HG03521 (cell line): ENCODE data around the gene THEMIS2.
A peak's percentile ranks its signal among the peaks of the same experiment; 100 is the strongest.
"Not testable (repeated sequence)": the region's sequence is repeated elsewhere in the genome, so short reads cannot be mapped to it uniquely, and the experiment has no call there.

Source experiments
- ATAC-seq: cut with Tn5 transposase; IDR thresholded peaks from one replicate; pipeline ENCODE4 v1.9.1; 2021; ENCODE audit warnings: mild to moderate bottlenecking, moderate library complexity; ENCODE audit not compliant: unreplicated experiment

Gene THEMIS2

DNA sequence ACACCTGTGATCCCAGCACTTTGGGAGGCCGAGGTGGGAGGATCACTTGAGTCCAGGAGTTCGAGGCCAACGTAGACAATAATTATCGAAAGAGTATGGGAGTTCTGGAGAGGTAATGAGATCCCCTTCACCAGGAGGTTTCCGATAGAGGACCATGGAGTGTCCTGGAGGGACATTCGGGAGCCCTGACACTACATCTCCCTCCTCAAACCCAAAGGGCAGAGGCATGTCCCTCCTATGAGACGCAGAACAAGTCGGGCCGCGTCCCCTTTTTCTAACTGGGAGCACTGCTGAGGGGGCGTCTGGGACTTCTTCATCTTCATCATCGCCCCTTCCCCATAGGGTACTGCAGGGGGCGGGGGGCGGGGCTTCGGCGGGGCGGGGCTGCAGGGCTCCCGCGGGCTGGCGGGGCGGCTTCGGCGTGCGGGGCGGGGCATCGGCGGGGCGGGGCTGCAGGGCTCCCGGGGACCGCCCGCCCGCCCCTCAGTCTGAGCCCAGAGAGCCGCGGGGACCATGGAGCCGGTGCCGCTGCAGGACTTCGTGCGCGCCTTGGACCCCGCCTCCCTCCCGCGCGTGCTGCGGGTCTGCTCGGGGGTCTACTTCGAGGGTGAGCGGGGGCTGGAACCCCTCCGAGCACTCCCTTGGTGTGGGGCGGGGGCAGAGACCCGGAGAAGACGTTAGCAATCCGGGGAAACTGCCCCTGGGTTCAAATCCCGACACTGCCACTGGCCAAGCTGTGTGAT lies at the start of gene THEMIS2:
THEMIS2 (plus strand) TSS at position 486 of the 743 bp plus-strand sequence; CDS start at position 514, 28 bp downstream.
- no peak for ATAC-seq

DNA sequence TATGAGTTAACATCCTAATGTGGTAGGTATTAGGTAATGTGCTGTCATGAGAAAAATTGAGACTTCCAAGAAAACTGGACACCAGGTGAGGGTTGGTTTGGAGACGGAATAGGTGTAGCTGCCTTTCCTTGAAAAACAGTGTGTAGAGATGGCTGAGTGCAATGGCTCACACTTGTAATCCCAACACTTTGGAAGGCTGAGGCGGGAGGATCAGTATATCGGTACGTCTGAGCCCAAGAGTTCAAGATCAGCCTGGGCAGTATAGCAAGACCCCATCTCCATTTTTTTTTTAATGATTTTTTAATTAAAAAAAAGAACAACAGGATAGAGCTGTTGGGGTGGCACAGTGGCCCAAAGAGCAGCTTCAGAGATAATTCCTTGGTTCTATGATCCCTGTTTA lies 48.6 kb upstream of the THEMIS2 start:
- ATAC-seq: no peak

GRCh38 chr1:27824411-27824810 lies 47.9 kb upstream of the THEMIS2 start:
- ATAC-seq: no peak

- not testable (repeated sequence) for ATAC-seq
Measured at GRCh38 chr1:27829339-27829960, 42.9 kb upstream of the THEMIS2 start.

DNA sequence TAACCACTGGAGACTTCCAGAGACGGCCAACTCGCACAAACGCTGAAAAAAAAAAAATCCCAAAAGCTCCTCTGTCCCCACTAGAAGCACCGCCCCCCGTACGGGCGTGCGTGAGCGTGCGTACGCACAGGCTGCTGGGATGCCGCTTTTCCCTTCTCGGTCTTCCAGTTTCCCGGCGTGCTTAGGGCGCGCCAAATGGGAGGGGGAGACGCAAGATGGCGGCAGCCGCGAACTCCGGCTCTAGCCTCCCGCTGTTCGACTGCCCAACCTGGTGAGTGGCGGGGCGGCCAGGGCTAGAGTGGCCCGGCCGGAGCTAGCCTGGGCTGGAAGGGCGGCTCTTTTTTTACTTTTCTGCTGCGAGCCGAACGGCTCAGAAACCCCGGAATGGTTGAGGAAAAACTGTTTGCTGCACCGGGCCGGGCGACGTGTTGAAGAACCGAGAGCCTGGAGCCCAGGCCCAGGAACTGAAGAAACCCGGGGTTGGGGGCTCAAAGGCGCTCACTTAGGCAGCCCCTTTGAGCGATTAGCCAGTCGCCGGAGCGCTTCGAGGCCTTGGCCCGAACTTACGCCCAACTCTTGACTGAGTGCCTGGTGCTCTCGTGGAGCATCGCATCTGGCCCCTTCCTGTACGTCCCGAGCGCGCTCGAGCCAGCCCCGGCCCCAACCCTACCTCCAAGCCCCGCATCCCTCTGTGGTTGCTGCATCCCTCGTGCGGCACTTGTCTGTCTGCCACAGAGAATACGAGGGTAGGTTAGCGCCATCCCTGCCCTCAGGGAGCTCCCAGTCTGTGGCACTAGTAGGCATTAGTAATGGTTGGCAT lies 41.5 kb upstream of the THEMIS2 start, which contains the start of gene PPP1R8:
PPP1R8 (plus strand) TSS at position 162 of the 820 bp plus-strand sequence; CDS start at position 216, 54 bp downstream.
- peak; percentile 90 for ATAC-seq

GRCh38 chr1:27831568-27832410 lies 40.6 kb upstream of the THEMIS2 start:
- no peak for ATAC-seq

DNA sequence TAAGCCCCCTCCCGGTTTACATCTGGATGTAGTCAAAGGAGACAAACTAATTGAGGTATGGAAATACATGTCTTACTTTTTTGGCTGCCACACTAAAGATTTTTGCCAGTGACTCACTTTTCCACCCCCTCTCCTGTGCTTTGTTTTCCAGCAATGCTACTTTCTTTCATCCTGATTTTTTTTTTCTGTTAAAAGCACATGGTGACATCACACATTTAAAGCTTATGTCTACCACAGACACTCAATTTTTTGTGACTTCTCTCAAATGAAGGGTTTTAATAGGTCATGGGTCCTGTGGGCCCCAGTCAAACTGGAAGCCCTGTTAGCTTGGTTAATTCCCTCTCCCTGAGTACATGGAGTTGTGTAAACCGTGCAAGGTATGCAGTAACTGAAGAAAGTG lies 39.6 kb upstream of the THEMIS2 start:
- no peak for ATAC-seq

DNA sequence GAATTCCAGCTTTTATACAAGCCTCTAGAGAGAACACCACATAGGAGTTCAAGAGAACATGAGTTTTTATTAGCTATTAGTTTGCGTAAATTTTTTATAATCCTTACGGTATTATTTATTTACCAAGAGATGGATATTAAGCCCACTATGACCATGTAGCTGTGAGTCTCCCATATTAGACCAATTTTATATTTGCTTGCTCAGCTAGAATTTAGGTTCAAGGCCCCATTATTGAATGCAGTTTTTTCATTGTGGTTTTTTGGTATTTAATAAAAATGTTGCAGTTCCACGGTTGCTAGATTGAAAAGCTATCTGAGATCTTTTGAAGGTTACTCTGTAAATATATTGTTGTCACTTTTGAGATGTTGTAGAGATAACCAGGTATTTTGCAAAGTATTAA lies 38.9 kb upstream of the THEMIS2 start:
- no peak for ATAC-seq

DNA sequence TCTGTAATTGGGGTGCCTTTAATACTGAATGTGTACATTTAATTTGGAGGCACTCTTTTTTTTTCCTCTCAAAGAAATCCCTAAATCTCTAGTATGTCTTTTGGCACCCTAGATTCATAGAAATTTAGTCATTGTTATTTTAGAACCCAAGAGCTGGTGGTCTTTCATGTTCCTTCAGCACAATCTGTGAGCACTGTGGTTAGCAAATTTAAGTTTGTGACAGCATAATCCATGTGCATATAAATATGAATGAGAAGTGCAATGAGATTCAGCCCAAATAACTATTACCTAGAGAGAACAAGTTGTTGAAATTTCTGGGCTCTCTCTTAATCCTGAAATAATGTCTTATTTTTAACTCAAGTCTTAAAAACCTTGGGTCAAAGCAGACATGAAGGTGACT lies 37.3 kb upstream of the THEMIS2 start:
- no peak for ATAC-seq

DNA sequence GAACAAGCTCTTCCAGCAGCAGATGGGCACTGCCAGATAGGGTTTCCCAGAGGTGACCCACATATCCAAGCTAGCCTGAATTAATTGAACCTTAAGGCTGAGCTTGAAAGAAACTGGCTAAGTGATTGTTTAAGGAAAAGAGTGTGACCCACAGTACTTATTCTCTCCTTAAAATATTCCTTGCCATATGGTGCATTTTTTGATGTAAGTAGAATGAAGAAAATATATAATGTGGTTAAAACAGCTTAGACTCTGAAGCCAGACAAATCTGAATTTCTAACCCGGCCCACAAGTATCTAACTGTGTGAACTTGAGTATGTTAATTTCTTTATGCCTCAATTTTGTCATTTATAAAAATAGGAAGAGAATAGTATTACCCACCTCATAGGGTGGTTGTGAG lies 36.8 kb upstream of the THEMIS2 start:
- ATAC-seq: no peak

GRCh38 chr1:27849951-27850350 lies 22.4 kb upstream of the THEMIS2 start:
- ATAC-seq: no peak

GRCh38 chr1:27855085-27855484 lies 17.3 kb upstream of the THEMIS2 start:
- no peak for ATAC-seq

- ATAC-seq: no peak
Measured at GRCh38 chr1:27856561-27857343, 15.6 kb upstream of the THEMIS2 start.

DNA sequence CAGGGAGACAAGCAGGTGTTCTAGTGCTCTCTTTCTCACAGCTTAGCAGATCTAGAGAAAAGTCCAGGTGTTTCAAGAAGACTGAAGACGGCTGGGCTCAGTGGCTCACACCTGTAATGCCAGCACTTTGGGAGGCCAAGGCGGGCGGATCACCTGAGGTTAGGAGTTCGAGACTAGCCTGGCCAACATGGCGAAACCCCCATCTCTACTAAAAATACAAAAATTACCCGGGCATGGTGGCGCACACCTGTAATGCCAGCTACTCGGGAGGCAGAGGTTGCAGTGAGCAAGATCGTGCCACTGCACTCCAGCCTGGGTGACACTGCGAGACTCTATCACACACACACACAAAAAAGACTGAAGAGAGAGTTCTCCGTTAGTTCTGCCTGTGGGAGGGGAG lies 14.8 kb upstream of the THEMIS2 start:
- ATAC-seq: not testable (repeated sequence)

DNA sequence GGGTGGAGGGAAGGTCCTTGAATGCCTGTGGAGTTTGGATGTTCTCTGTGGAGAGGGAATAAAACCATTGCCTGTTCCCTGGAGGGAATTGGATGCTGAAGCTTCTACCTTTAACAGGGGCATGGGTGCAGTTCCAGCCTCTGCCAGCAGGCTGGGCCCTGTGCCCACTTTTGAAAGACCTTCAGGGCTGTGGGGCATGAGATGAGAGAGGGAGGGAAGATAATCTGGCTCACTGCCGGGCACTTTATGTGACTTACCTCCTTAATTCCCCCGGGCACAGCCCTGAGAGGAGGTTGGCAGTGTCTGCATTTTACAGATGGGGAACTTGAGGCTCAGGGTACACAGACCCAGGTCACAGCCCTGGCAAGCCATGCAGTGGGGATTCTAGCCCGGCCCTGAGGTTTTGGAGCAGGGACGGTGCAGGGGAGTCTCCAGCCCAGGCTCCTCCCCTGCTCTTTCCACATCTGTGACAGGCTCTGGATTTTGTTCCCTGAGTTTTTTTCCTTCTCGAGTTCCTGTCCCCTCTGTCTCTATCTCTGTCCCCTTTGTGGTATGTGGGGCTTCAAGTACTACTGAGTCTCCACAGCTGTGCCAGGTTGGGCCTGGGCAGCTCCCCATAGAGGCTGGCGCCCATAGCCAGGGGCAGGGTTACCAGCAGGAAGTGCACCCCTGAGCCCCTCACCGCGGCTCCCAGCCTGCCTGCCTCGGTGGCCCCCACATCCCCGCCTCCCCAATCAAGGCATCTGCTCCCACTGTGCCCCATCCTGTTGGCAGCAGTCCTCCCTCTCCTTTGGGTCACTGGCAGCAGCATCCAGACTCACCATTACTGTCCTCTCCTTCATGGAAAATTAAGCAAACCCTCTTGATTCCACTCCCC lies 14.0 kb upstream of the THEMIS2 start:
- ATAC-seq: no peak

- no peak for ATAC-seq
Measured at GRCh38 chr1:27858949-27859576, 13.3 kb upstream of the THEMIS2 start.

DNA sequence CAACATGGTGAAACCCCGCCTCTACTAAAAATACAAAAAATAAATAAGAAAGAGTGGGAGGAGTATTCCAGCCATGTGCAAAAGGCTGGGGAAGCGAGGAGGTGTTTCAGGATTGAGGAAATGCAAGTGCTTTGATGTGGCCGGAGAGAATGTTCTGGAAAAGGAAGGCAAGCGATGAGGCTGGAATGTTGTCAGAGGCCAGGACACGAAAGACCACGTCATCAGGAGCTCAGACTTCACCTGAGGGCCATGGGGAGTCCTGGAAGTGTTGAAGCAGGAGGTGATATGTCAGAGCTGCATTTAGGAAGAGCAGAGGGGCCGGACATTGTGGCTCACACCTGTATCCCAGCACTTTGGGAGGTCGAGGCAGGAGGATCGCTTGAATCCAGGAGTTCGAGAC lies 10.9 kb upstream of the THEMIS2 start:
- no peak for ATAC-seq

- no peak for ATAC-seq
Measured at GRCh38 chr1:27862004-27862403, 10.3 kb upstream of the THEMIS2 start.
